HepG2 (cell line): Measurements from ENCODE around the gene CCDC192. TPM values are rescaled to one million over a fixed set of nuclear protein-coding genes. Genes with fewer than 3 reads are reported as not detected.
A peak's percentile ranks its signal among the peaks of the same experiment; 100 is the strongest.

ENCODE experiments used
- ATAC-seq: fragments of 200-7000 bp; cut with Tn5 transposase; 3 replicates; pipeline ENCODE4 v1.9.1; 2020; ENCODE audit warnings: mild to moderate bottlenecking, moderate library complexity
- BruUV-seq: library from RNA; stranded (reverse); fragments of 400-500 nt; replicated peaks from 2 replicates; lab custom pipeline; 2021; lab: Mats Ljungman, UMichigan
- CTCF ChIA-PET: fragments of 300-600 bp; formaldehyde crosslinking; extraction: SDS; loops from one replicate; lab custom pipeline; 2021; ENCODE audit warnings: low total read pairs, inconsistent platforms, low intra/inter-chr PET ratio; lab: Yijun Ruan, JAX
- POLR2A ChIA-PET: fragments of 350-600 bp; sonication (Branson Sonifier 250); formaldehyde crosslinking; loops from one replicate; lab custom pipeline; 2020; ENCODE audit warnings: antibody characterized with exemption, inconsistent platforms; lab: Yijun Ruan, JAX
- DNase-seq: peaks from one replicate; pipeline ENCODE4 v3.0.0-alpha.2; 2015; ENCODE audit warnings: low spot score
- FAIRE-seq: peaks from 3 replicates; lab custom pipeline; 2011; peaks lifted over from hg19 to GRCh38; lab: Jason Lieb, UNC
- H2AFZ ChIP-seq: one replicate; pipeline ENCODE4 v1.6.1; 2011; ENCODE audit warnings: low read length, inconsistent platforms
- H3K27ac ChIP-seq: fragments of 300-600 bp; 3 replicates; pipeline ENCODE4 v1.8.0; 2011; ENCODE audit warnings: mixed run types, mild to moderate bottlenecking, mixed read lengths, low read length, inconsistent platforms; ENCODE audit not compliant: insufficient read depth; ENCODE audit errors: extremely low read length
- H3K27me3 ChIP-seq, 2 experiments: fragments of 200-600 bp in 1 of 2; 2 replicates in 1 of 2; 3 replicates in 1 of 2; pipeline versions ENCODE4 v1.6.0 to v1.8.0; 2011; ENCODE audit warnings: low read length in 2 of 2, mild to moderate bottlenecking in 2 of 2, moderate library complexity in 2 of 2, inconsistent platforms in 1 of 2; ENCODE audit not compliant: insufficient read depth in 2 of 2, control insufficient read depth in 1 of 2
- H3K36me3 ChIP-seq, 2 experiments: fragments of 200-600 bp in 1 of 2; replicated peaks in 1 of 2; 2 replicates in 1 of 2; 3 replicates in 1 of 2; pipeline versions ENCODE4 v1.5.1 to v1.8.0; 2011; ENCODE audit warnings: low read length in 2 of 2, inconsistent platforms in 1 of 2; ENCODE audit not compliant: insufficient read depth in 2 of 2, control insufficient read depth in 1 of 2
- H3K4me1 ChIP-seq: 2 replicates; pipeline ENCODE4 v1.5.1; 2012; ENCODE audit warnings: low read length, inconsistent platforms; ENCODE audit not compliant: insufficient read depth
- H3K4me2 ChIP-seq: 2 replicates; pipeline ENCODE4 v1.6.0; 2011; ENCODE audit warnings: low read depth, low read length, inconsistent platforms
- H3K4me3 ChIP-seq, 3 experiments: fragments of 200-600 bp in 1 of 3; sonication (generic), shearing (Covaris generic) in 1 of 3; replicated peaks in 1 of 3; 2 replicates each; pipeline ENCODE4 v1.5.1; 2011 to 2016; ENCODE audit warnings: low read length in 3 of 3, inconsistent platforms in 2 of 3, low read depth in 2 of 3, mild to moderate bottlenecking in 2 of 3, control low read depth in 1 of 3, mixed read lengths in 1 of 3; ENCODE audit not compliant: insufficient read depth in 1 of 3
- H3K79me2 ChIP-seq: one replicate; pipeline ENCODE4 v1.6.1; 2011; ENCODE audit warnings: low read length, inconsistent platforms; ENCODE audit not compliant: insufficient read depth
- H3K9ac ChIP-seq: 2 replicates; pipeline ENCODE4 v1.6.0; 2011; ENCODE audit warnings: mild to moderate bottlenecking, low read depth, low read length, inconsistent platforms; ENCODE audit not compliant: insufficient read depth
- H3K9me3 ChIP-seq: 2 replicates; pipeline ENCODE4 v1.5.1; 2012; ENCODE audit warnings: mild to moderate bottlenecking, low read length
- H4K20me1 ChIP-seq: 2 replicates; pipeline ENCODE4 v1.6.0; 2011; ENCODE audit warnings: inconsistent platforms, mild to moderate bottlenecking, low read length, moderate library complexity; ENCODE audit not compliant: insufficient read depth
- CCAR2 ChIP-seq: fragments of 200-400 bp; formaldehyde crosslinking; optimal IDR thresholded peaks from 2 replicates; pipeline ENCODE3; 2018; ENCODE audit warnings: low read depth, mild to moderate bottlenecking, low read length, moderate library complexity
- GZF1 ChIP-seq: sonication (generic); formaldehyde crosslinking; IDR thresholded peaks from 2 replicates; pipeline ENCODE4 v1.5.1; 2020; ENCODE audit warnings: mild to moderate bottlenecking, missing genetic modification reagents
- PAF1 ChIP-seq: IDR thresholded peaks from 2 replicates; pipeline ENCODE4 v1.6.1; 2016; ENCODE audit warnings: missing genetic modification reagents, missing compliant biosample characterization
- SMARCE1 ChIP-seq: fragments of 450-650 bp; IDR thresholded peaks from 2 replicates; pipeline ENCODE4 v1.6.1; 2017; ENCODE audit warnings: borderline replicate concordance
- SMC3 ChIP-seq: IDR thresholded peaks from 2 replicates; pipeline ENCODE4 v1.6.1; 2011; ENCODE audit warnings: low read length, improper control_type of control experiment
- TEF ChIP-seq: sonication (generic); formaldehyde crosslinking; IDR thresholded peaks from 2 replicates; pipeline ENCODE4 v1.5.0; 2020; ENCODE audit warnings: missing genetic modification reagents
- ZNF335 ChIP-seq: sonication (generic); formaldehyde crosslinking; IDR thresholded peaks from 2 replicates; pipeline ENCODE4 v1.4.0; 2020; ENCODE audit warnings: missing genetic modification reagents
- ZNF382 ChIP-seq: sonication (generic); formaldehyde crosslinking; IDR thresholded peaks from 2 replicates; pipeline ENCODE4 v1.5.0; 2020; ENCODE audit warnings: missing genetic modification reagents, mild to moderate bottlenecking, borderline replicate concordance
- ZNF674 ChIP-seq: sonication (generic); formaldehyde crosslinking; IDR thresholded peaks from 2 replicates; pipeline ENCODE4 v1.5.0; 2020; ENCODE audit warnings: low read depth, mild to moderate bottlenecking, missing genetic modification reagents
- ZNF740 ChIP-seq: sonication (generic); formaldehyde crosslinking; IDR thresholded peaks from 2 replicates; pipeline ENCODE4 v1.4.0; 2020; ENCODE audit warnings: missing genetic modification reagents
- ZNF800 ChIP-seq: sonication (generic); formaldehyde crosslinking; IDR thresholded peaks from 2 replicates; pipeline ENCODE4 v1.4.0; 2020; ENCODE audit warnings: missing genetic modification reagents
- ZNF850 ChIP-seq: sonication (generic); formaldehyde crosslinking; conservative IDR thresholded peaks from 2 replicates; pipeline ENCODE4 v1.9.0; 2021; ENCODE audit warnings: mild to moderate bottlenecking, missing genetic modification reagents
- WGBS: methylation state at CpG from one replicate; pipeline ENCODE4 v1.1.6; 2017; ENCODE audit warnings: low lambda C conversion rate; 5-methylcytosine and 5-hydroxymethylcytosine counted together
- in situ Hi-C: cut with HindIII; loops from 2 replicates; pipeline ENCODE4 v1.10.0; 2017; ENCODE audit warnings: low pct_unique_long_range_greater_than_20kb; ENCODE audit not compliant: extremely low pct_ligation_motif_present
- intact Hi-C: fragments of 100-400 bp; cut with micrococcal nuclease; formaldehyde crosslinking; loops from one replicate; pipeline ENCODE4 v1.10.0; 2022; ENCODE audit not compliant: unreplicated experiment
- polyA plus RNA-seq, 8 experiments: library from polyadenylated mRNA; depleted of rRNA in 3 of 8; stranded (reverse) in 7 of 8; unstranded in 1 of 8; fragments of >200 nt; fragmentation: Illumina TruSeq in 4 of 8; extraction: Trizol in 4 of 8; gene quantifications; 2 replicates each; pipeline versions ENCODE4 v1.2.1 to v1.2.3, GENCODE V29; 2011 to 2016; ENCODE audit warnings: low read depth in 4 of 8, missing spikeins in 1 of 8, mixed read lengths in 1 of 8; ENCODE audit not compliant: insufficient read depth in 1 of 8
- total RNA-seq, 5 experiments: library from RNA; depleted of rRNA; stranded (reverse); fragments of >200 nt; fragmentation: Illumina TruSeq; extraction: Trizol; gene quantifications; 2 replicates each; pipeline ENCODE4 v1.2.3, GENCODE V29; 2016; ENCODE audit warnings: low read depth in 1 of 5

The CCDC192 gene
- total and polyA plus RNA-seq, 2 of the 13 experiments (the other 11 are each of a cell fraction or from before 2014, with no cell fraction given): not detected

GRCh38 chr5:127891942-127892341, 188.8 kb downstream of the CCDC192 start (continued):
- TF ChIP-seq ZNF674 (CRISPR knock-in tag) (no peak), SMC3 (no peak)

GRCh38 chr5:127892467-127893207, 189.4 kb downstream of the CCDC192 start:
- Histone ChIP-seq H3K27ac (no peak overlapping the region), H4K20me1 (no peaks in the 10 kb centered on the region), H3K36me3 (no peaks in the 10 kb centered on the region), H3K27me3 (peaks cover 0 to 5% of the 10 kb centered on the region in 2 experiments; a peak in 1 of 5 replicates), H3K79me2 (no peaks in the 10 kb centered on the region), H3K4me2 (no peak overlapping the region), H3K9ac (no peak overlapping the region), H3K4me3 (no peak overlapping the region), H2AFZ (no peak overlapping the region), H3K4me1 (peaks cover 4% of the 10 kb centered on the region; the same call in 1 of the 2 replicates), H3K9me3 (no peaks in the 10 kb centered on the region)
- CTCF ChIA-PET: no interaction called here
- TF ChIP-seq PAF1 (CRISPR knock-in tag) (no peak), ZNF800 (CRISPR knock-in tag) (no peak), ZNF850 (CRISPR knock-in tag) (no peak), ZNF740 (CRISPR knock-in tag) (no peak), CCAR2 (no peak), TEF (no peak), GZF1 (CRISPR knock-in tag) (no peak), SMARCE1 (no peak), ZNF674 (CRISPR knock-in tag) (no peak), ZNF382 (no peak), ZNF335 (no peak), SMC3 (no peak)
- 5% methylated on average over 5 of the region's 6 CpGs for WGBS
- BruUV-seq: no TSS peak
- in situ Hi-C loops: loop anchor here (25.0 kb wide), 1 partner anchor 195 kb away; the partner anchor contains the start of gene SLC12A2
- no peak for ATAC-seq
- no peak for FAIRE-seq
- intact Hi-C loops: no loop called here
- POLR2A ChIA-PET: no interaction called here
- peak; percentile 29 for DNase-seq
